Bronchial epithelial cell (primary cell): ENCODE data around the gene CDK4. TPM values are rescaled to one million over a fixed set of nuclear protein-coding genes. Genes with fewer than 3 reads are reported as not detected.

Source experiments
- DNase-seq: peaks from one replicate; pipeline ENCODE4 v3.0.0-alpha.2; 2010; ENCODE audit warnings: low read depth
- FAIRE-seq: peaks from 2 replicates; lab custom pipeline; 2011; peaks lifted over from hg19 to GRCh38; lab: Jason Lieb, UNC
- H3K27me3 ChIP-seq: 2 replicates; pipeline ENCODE4 v1.5.1; 2011; ENCODE audit warnings: low read length; ENCODE audit not compliant: control insufficient read depth, insufficient read depth
- H3K36me3 ChIP-seq: 2 replicates; pipeline ENCODE4 v1.5.1; 2011; ENCODE audit warnings: low read length; ENCODE audit not compliant: control insufficient read depth, insufficient read depth
- H3K4me3 ChIP-seq: 2 replicates; pipeline ENCODE4 v1.5.1; 2011; ENCODE audit warnings: mild to moderate bottlenecking, low read depth, low read length, control low read depth
- CTCF ChIP-seq: IDR thresholded peaks from 2 replicates; pipeline ENCODE4 v1.5.1; 2011; ENCODE audit warnings: mild to moderate bottlenecking, moderate library complexity, low read length, control low read depth, inconsistent platforms; ENCODE audit not compliant: insufficient read depth, severe bottlenecking
- total RNA-seq: library from RNA; depleted of rRNA; stranded (reverse); fragments of >200 nt; gene quantifications from 2 replicates; pipeline ENCODE4 v1.2.1, GENCODE V29; 2014

Gene CDK4
- total RNA-seq, 1 donor from 2014 or later = 113 TPM

GRCh38 chr12:57762463-57762862 is 10.4 kb upstream of the CDK4 start:
- H3K27me3 ChIP-seq = no peaks in the 10 kb centered on the region
- FAIRE-seq (no peak), DNase-seq (no peak)
- peaks cover 2% of the 10 kb centered on the region for H3K36me3 ChIP-seq
- no peak overlapping the region for H3K4me3 ChIP-seq
- no peak for TF ChIP-seq CTCF

- FAIRE-seq (peak; percentile 50), DNase-seq (no peak)
- no peak for TF ChIP-seq CTCF
- Histone ChIP-seq H3K27me3 (no peaks in the 10 kb centered on the region), H3K36me3 (peaks cover 2% of the 10 kb centered on the region), H3K4me3 (no peak overlapping the region)
Measured at GRCh38 chr12:57761391-57761998, 9.4 kb upstream of the CDK4 start.

- Histone ChIP-seq H3K27me3 (no peaks in the 10 kb centered on the region), H3K36me3 (peaks cover 2% of the 10 kb centered on the region), H3K4me3 (no peak overlapping the region)
- TF ChIP-seq CTCF = no peak
- DNase-seq (no peak), FAIRE-seq (no peak)
Measured at GRCh38 chr12:57760347-57760982, 8.4 kb upstream of the CDK4 start.

GRCh38 chr12:57759360-57759980 is 7.4 kb upstream of the CDK4 start:
- peak; percentile 67 for TF ChIP-seq CTCF
- DNase-seq (peak; percentile 59), FAIRE-seq (no peak)
- H3K4me3 ChIP-seq = no peak overlapping the region
- H3K27me3 ChIP-seq = no peaks in the 10 kb centered on the region
- peaks cover 2% of the 10 kb centered on the region for H3K36me3 ChIP-seq

GRCh38 chr12:57758552-57759359 is 6.6 kb upstream of the CDK4 start:
- FAIRE-seq (no peak), DNase-seq (no peak)
- Histone ChIP-seq H3K27me3 (no peaks in the 10 kb centered on the region), H3K4me3 (no peak overlapping the region), H3K36me3 (peaks cover 2% of the 10 kb centered on the region)
- no peak for TF ChIP-seq CTCF
